Stomach (tissue), 4 donors: Measurements from ENCODE around the gene DNM3.

ENCODE experiments used
- CTCF ChIP-seq, 7 experiments: fragments of 450-650 bp in 4 of 7; fragments of 200-600 bp in 3 of 7; sonication (generic) in 3 of 7; IDR thresholded peaks; one replicate each; pipeline ENCODE4 v1.5.1; 2016 to 2019; ENCODE audit warnings: antibody characterized with exemption in 7 of 7, control low read depth in 2 of 7, mild to moderate bottlenecking in 1 of 7
- EP300 ChIP-seq: sonication (generic); formaldehyde crosslinking; IDR thresholded peaks from one replicate; pipeline ENCODE4 v1.6.1; 2017; ENCODE audit warnings: antibody characterized with exemption
- POLR2A ChIP-seq, 4 donors: fragments of 450-650 bp; IDR thresholded peaks; one replicate each; pipeline ENCODE4 v1.6.1; 2016; ENCODE audit warnings: antibody characterized with exemption in 4 of 4, control low read depth in 2 of 4, mild to moderate bottlenecking in 1 of 4, moderate library complexity in 1 of 4
- POLR2AphosphoS5 ChIP-seq, 3 donors: sonication (generic); formaldehyde crosslinking; IDR thresholded peaks; one replicate each; pipeline ENCODE4 v1.6.1; 2016; ENCODE audit warnings: antibody characterized with exemption in 3 of 3

GRCh38 chr1:172255223-172255560, 413.9 kb downstream of the DNM3 start:
- TF ChIP-seq CTCF (IDR thresholded peaks at IDR 0.05), result no peak
- TF ChIP-seq POLR2A (IDR thresholded peaks at IDR 0.05), result no peak
- TF ChIP-seq EP300, result no peak
- TF ChIP-seq POLR2AphosphoS5 (IDR thresholded peaks at IDR 0.05), result no peak
